GM12865 (cell line): ENCODE data around the gene EMD.

Experiments
- DNase-seq: peaks from one replicate; pipeline ENCODE4 v3.0.0; 2010; ENCODE audit warnings: low read depth
- H3K4me3 ChIP-seq: 2 replicates; pipeline ENCODE4 v1.5.1; 2011; ENCODE audit warnings: mild to moderate bottlenecking, low read depth, low read length, control low read depth
- TF ChIP-seq, protein P1 (sequence below): IDR thresholded peaks from 2 replicates; pipeline ENCODE4 v1.5.1; 2011; ENCODE audit warnings: low read length, control low read depth, low read depth, inconsistent platforms; ENCODE audit not compliant: insufficient read depth; ENCODE audit errors: missing control alignments

EMD gene

DNA sequence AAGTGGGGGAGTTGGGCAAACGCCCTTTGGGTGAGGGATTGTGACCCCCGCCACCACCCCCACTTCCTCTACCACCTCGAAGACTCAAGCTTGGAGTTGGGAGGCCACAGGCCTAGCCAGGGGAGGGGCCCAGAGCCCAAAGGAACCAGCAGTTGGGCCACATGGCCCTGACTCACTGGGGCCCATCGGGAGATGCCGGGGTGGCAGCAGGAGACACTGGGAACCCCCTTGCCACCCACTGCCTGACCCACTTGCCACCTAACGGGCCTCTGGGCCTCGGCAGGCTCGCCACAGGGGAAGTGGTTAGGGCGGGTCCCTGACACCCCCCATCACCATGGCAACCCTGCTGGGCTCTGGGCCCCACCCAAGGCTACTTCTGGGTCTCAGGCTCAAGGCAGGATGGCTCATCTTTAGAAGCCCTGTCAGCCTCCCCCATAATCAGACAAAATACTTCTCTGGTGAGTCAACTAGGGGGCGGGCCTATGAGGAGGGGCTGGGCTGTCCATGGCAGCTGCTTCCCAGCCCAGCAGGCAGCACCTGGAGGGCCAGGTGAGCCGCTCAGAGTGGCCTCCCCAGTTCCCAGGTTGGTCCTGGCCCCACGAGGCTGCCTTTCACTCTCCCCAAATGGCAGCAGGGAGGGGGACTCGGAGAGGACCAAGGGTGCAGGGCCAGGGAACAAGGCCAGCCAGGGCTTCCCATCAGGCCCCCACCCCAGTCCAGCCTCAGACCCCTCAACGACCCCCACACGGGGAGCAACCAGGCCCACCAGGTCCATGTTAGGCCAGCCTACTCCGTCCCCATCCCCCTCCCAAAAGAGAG lies 10.3 kb upstream of the EMD start:
- TF ChIP-seq, protein P1, sequence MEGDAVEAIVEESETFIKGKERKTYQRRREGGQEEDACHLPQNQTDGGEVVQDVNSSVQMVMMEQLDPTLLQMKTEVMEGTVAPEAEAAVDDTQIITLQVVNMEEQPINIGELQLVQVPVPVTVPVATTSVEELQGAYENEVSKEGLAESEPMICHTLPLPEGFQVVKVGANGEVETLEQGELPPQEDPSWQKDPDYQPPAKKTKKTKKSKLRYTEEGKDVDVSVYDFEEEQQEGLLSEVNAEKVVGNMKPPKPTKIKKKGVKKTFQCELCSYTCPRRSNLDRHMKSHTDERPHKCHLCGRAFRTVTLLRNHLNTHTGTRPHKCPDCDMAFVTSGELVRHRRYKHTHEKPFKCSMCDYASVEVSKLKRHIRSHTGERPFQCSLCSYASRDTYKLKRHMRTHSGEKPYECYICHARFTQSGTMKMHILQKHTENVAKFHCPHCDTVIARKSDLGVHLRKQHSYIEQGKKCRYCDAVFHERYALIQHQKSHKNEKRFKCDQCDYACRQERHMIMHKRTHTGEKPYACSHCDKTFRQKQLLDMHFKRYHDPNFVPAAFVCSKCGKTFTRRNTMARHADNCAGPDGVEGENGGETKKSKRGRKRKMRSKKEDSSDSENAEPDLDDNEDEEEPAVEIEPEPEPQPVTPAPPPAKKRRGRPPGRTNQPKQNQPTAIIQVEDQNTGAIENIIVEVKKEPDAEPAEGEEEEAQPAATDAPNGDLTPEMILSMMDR: no peak
- peak overlapping the region; percentile 88 for H3K4me3 ChIP-seq
- DNase-seq: peak; percentile 89

DNA sequence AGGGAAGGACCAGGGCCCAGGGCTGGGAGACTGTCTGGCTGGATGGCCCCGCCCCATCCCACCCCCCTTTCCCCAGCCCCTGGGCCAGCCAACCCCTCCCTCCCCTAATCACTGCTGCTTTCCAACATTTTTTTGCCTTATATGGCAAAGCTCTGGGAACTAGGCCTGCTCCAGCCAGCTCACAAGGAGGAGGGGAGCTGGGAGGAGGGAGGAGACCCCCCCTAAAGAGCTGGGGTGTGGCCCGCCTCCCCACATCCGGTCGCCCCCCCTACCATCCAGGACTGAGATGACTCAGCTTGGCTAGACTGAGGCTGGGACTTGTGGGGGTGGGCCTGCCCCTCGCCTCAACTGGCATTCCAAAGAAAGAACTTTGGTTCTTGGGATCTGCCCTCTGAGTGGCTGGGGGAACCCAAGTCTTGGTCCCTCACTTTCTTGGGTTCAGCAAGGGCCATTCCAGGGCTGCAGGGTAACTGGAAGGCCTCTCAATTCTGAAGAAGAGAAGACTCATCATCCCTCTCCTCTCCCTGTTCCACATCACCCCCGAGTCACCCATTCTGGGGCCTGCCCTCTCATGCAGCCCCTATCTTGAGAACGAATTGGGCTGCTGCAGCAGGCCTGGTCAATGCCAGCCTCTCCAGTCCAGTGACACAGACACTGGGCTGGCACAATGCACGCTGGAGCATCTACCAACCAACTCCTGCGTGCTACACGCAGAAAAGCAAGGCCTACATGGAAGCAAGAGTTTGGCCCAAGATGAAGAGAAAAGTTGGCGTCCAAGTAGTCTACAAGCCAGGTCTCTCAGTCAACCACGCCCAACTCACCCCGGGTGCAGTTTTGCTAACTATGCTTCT lies 9.4 kb upstream of the EMD start:
- H3K4me3 ChIP-seq: peak overlapping the region; percentile 88
- TF ChIP-seq, protein P1: no peak
- DNase-seq: peak; percentile 76

DNA sequence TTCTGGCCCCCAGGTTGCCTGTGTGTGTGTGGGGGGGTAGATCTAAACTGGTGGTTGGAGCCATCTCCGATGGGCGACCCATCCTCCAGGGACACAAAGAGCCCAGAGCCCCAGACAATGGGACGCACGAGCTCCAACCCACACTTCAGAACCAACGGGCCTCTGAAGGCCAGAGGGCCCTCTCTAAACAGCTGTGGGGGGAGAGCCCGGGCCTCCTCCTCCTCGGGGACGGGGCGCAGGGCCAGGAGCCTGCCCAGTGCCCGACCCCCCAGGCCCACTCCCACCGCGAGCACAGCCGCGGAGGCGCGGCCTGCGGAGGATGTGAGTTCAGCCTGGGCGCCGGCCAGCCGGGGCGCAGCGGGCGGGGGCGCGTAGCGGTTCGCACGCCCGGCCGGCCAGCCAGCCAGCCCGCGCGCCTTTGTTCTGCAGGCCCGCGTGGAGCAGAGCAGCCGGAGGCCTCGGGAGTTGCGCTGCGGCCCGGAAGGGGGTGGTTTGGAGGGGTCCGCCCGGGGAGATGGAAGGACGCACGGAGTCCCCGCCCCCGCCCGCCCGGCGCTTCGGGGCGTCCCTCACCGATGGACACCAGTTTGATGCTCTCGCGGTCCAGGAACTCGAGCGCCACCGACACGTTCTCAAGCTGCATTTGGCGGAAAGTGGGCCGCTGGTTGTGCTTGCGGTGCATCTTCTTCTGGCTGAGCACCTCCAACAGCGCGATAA lies 8.6 kb upstream of the EMD start:
- TF ChIP-seq, protein P1: no peak
- DNase-seq: peak; percentile 22
- peak overlapping the region; percentile 88 for H3K4me3 ChIP-seq

DNA sequence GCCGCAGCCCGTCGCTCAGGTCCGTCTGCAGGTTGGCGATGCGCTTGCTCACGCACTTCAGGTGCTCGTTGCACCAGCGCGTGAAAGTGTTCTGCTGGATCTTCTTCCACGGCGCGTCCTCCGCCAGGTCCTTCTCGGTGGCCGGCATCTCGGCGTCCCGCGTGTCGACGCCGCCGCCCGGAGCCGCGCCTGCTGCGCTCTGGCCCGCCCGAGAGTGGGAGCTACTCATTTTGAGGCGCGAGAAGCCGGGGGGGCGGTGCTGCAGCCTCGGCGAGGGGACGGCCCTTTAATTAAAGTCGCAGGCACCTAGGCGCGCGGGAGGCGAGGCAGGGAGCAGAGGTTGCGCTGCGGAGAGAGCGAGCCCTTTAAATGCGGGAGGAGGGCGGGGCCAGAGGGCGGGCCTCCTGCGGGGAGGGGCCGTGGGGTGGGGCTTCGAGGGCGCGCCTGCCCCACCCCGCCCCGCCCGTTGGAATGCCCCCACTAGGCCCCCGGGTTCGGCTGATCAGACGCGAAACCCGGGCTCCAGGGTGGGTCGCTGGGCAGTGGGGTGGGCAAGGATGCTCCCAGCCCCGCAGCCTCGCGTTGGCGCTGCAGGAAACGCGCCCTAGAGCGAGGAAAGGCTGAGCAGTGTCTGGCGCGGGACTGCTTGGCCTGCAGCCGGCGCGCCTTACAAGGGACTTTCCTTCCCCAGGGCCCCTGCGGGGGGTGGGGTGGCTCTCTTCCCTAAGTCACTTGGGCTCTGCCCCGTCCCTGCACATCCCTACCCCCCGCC lies 7.9 kb upstream of the EMD start:
- TF ChIP-seq, protein P1: no peak
- DNase-seq: peak; percentile 95
- peak overlapping the region; percentile 88 for H3K4me3 ChIP-seq

DNA sequence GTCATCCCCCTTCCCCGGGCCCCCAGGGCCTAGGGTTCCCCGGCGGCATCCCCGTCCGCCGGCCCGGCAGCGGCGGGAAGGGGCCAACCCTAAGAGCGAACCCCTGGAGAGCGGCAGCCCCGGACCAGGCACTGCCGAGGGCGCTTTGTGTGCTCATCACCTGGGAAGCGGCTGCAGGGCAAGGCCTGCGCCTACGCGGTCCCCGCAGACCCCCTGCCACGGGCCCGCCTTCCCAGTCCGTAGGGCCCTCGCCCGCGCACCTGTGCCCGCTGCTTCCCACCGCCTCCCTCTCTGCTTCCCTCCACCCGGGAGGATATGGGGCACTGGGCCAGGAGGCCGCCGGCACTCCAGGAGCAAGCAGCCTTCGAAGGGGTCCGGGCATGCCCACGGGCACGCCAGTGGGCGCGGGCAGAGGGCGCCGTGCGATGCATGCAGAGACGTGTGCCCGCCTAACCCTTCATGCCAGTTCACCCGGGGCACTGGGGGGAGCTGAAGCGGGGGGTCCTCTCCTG lies 7.2 kb upstream of the EMD start:
- TF ChIP-seq, protein P1: no peak
- H3K4me3 ChIP-seq: peak overlapping the region; percentile 44

DNA sequence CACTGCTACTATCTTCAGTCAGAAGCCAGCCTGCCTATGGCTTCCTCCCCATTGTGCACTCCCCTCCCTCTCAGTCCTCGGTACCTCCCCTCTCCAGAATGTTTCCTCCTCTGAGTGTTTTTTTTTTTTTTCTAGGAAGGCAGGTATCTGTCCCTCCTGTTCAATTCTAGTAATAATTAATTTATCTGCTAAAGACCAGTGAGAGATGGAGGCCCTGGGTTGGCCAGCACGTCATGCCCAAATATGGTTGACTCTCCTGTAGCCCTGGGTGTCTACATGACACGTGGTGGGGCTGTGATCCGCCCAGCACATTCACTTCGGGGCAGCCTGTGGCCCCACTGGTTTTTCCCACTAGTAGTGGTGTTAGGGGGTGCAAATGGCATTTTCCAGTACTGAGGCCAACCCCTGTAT lies 6.5 kb upstream of the EMD start:
- peak; percentile 66 for DNase-seq
- TF ChIP-seq, protein P1: no peak
- H3K4me3 ChIP-seq: peak overlapping the region; percentile 44

More for the DNA sequence above, 7.2 kb upstream of the EMD start:
- no peak for DNase-seq
